Endothelial cell of umbilical vein (primary cell): ENCODE measurements around the gene CNTN2. TPM values are rescaled to one million over a fixed set of nuclear protein-coding genes. Genes with fewer than 3 reads are reported as not detected.

Source experiments
- BruUV-seq: library from RNA; stranded (reverse); fragments of 400-500 nt; replicated peaks from 2 replicates; lab custom pipeline; 2021; lab: Mats Ljungman, UMichigan
- CTCF ChIA-PET: fragments of 300-600, 350-600 bp; sonication (Branson Sonifier 250); formaldehyde crosslinking; loops from one replicate; lab custom pipeline; 2021; ENCODE audit warnings: antibody characterized with exemption, inconsistent platforms; lab: Charles Lee
- POLR2A ChIA-PET: fragments of 300-600, 350-600 bp; sonication (Branson Sonifier 250); formaldehyde crosslinking; loops from one replicate; lab custom pipeline; 2021; ENCODE audit warnings: antibody characterized with exemption, inconsistent platforms; lab: Charles Lee
- DNase-seq: peaks from one replicate; pipeline ENCODE4 v3.0.0-alpha.2; 2011; ENCODE audit warnings: low read depth, low spot score
- FAIRE-seq: peaks from 2 replicates; lab custom pipeline; 2011; peaks lifted over from hg19 to GRCh38; lab: Jason Lieb, UNC
- H2AFZ ChIP-seq: 2 replicates; pipeline ENCODE4 v1.6.0; 2012; ENCODE audit warnings: low read depth, low read length, control low read depth, inconsistent platforms
- H3K27ac ChIP-seq: 2 replicates; pipeline ENCODE4 v1.5.1; 2011; ENCODE audit warnings: low read depth, mild to moderate bottlenecking, control low read depth, low read length, moderate library complexity; ENCODE audit not compliant: insufficient read depth
- H3K27me3 ChIP-seq, 2 experiments: 2 replicates each; pipeline versions ENCODE4 v1.6.0 to v1.6.1; 2011; ENCODE audit warnings: low read length in 2 of 2, mixed read lengths in 1 of 2; ENCODE audit not compliant: control insufficient read depth in 2 of 2, insufficient read depth in 2 of 2
- H3K36me3 ChIP-seq, 2 experiments: 2 replicates in 1 of 2; 3 replicates in 1 of 2; pipeline ENCODE4 v1.5.1; 2011; ENCODE audit warnings: low read length in 2 of 2, mild to moderate bottlenecking in 1 of 2, moderate library complexity in 1 of 2; ENCODE audit not compliant: control insufficient read depth in 2 of 2, insufficient read depth in 2 of 2; ENCODE audit errors: extremely low read depth in 1 of 2
- H3K4me1 ChIP-seq: 3 replicates; pipeline ENCODE4 v1.5.1; 2011; ENCODE audit warnings: mild to moderate bottlenecking, low read length; ENCODE audit not compliant: control insufficient read depth, insufficient read depth; ENCODE audit errors: extremely low read depth
- H3K4me2 ChIP-seq: 2 replicates; pipeline ENCODE4 v1.6.1; 2011; ENCODE audit warnings: low read length, control low read depth, mixed read lengths; ENCODE audit not compliant: insufficient read depth
- H3K4me3 ChIP-seq, 3 experiments: fragments of 200-600 bp in 1 of 3; sonication (generic), shearing (Covaris generic) in 1 of 3; replicated peaks in 1 of 3; 2 replicates each; pipeline ENCODE4 v1.5.1; 2011 to 2016; ENCODE audit warnings: control low read depth in 3 of 3, low read length in 3 of 3, mild to moderate bottlenecking in 2 of 3, inconsistent platforms in 1 of 3, low read depth in 1 of 3, moderate library complexity in 1 of 3; ENCODE audit not compliant: insufficient read depth in 1 of 3
- H3K79me2 ChIP-seq: 2 replicates; pipeline ENCODE4 v1.6.0; 2012; ENCODE audit warnings: low read length, inconsistent platforms; ENCODE audit not compliant: control insufficient read depth, insufficient read depth
- H3K9ac ChIP-seq: replicated peaks from 2 replicates; pipeline ENCODE3; 2011; ENCODE audit warnings: low read length, control low read depth; ENCODE audit not compliant: insufficient read depth; ENCODE audit errors: extremely low read depth
- H3K9me1 ChIP-seq: replicated peaks from 3 replicates; pipeline ENCODE4 v1.6.0; 2011; ENCODE audit warnings: mild to moderate bottlenecking, low read length; ENCODE audit not compliant: control insufficient read depth, insufficient read depth; ENCODE audit errors: extremely low read depth
- H3K9me3 ChIP-seq: replicated peaks from 2 replicates; pipeline ENCODE4 v1.5.1; 2012; ENCODE audit warnings: low read length, inconsistent platforms; ENCODE audit not compliant: control insufficient read depth, insufficient read depth
- H4K20me1 ChIP-seq: replicated peaks from 2 replicates; pipeline ENCODE3; 2011; ENCODE audit warnings: mild to moderate bottlenecking, low read length; ENCODE audit not compliant: control insufficient read depth, insufficient read depth; ENCODE audit errors: extremely low read depth
- CTCF ChIP-seq, 2 donors: IDR thresholded peaks; 1 replicate in 1 of 2; 2 replicates in 1 of 2; pipeline ENCODE4 v1.5.1; 2011; ENCODE audit warnings: low read length in 2 of 2, mild to moderate bottlenecking in 2 of 2, moderate library complexity in 2 of 2, control low read depth in 1 of 2, inconsistent platforms in 1 of 2, low read depth in 1 of 2; ENCODE audit not compliant: insufficient read depth in 1 of 2; ENCODE audit errors: extremely low read depth in 1 of 2
- EZH2 ChIP-seq: IDR thresholded peaks from 2 replicates; pipeline ENCODE4 v1.6.1; 2012; ENCODE audit warnings: borderline replicate concordance, low read depth, mild to moderate bottlenecking, moderate library complexity, low read length, inconsistent platforms; ENCODE audit not compliant: severe bottlenecking
- MYC ChIP-seq: IDR thresholded peaks from one replicate; pipeline ENCODE4 v1.6.1; 2011; ENCODE audit warnings: mild to moderate bottlenecking, low read depth, low read length
- POLR2A ChIP-seq: IDR thresholded peaks from 2 replicates; pipeline ENCODE4 v1.6.1; 2012; ENCODE audit warnings: low read depth, mild to moderate bottlenecking, control low read depth, low read length
- POLR2AphosphoS5 ChIP-seq: IDR thresholded peaks from 2 replicates; pipeline ENCODE4 v1.6.1; 2012; ENCODE audit warnings: low read depth, mild to moderate bottlenecking, control low read depth, low read length, moderate library complexity; ENCODE audit not compliant: insufficient read depth
- dilution Hi-C: fragments of 300-500 bp; cut with MboI; formaldehyde crosslinking; loops from one replicate; pipeline ENCODE4 v1.15.0; 2019; ENCODE audit warnings: low sequenced_read_pairs; ENCODE audit not compliant: extremely low pct_ligation_motif_present
- intact Hi-C: fragments of 100-400 bp; cut with micrococcal nuclease; formaldehyde crosslinking; loops from one replicate; pipeline ENCODE4 v1.10.0; 2022
- polyA plus RNA-seq, 4 experiments: library from polyadenylated mRNA; depleted of rRNA in 3 of 4; stranded (reverse) in 3 of 4; unstranded in 1 of 4; fragments of >200 nt; gene quantifications; 2 replicates each; pipeline versions ENCODE4 v1.2.1 to v1.2.3, GENCODE V29; 2011 to 2012; ENCODE audit warnings: missing spikeins in 1 of 4
- total RNA-seq: library from RNA; stranded (reverse); gene quantifications from 2 replicates; pipeline ENCODE4 v1.2.3, GENCODE V29; 2021

The CNTN2 gene
- total and polyA plus RNA-seq, 2 donors (not counting 3 experiments of a cell fraction or from before 2014, with no cell fraction given) = not detected

DNA sequence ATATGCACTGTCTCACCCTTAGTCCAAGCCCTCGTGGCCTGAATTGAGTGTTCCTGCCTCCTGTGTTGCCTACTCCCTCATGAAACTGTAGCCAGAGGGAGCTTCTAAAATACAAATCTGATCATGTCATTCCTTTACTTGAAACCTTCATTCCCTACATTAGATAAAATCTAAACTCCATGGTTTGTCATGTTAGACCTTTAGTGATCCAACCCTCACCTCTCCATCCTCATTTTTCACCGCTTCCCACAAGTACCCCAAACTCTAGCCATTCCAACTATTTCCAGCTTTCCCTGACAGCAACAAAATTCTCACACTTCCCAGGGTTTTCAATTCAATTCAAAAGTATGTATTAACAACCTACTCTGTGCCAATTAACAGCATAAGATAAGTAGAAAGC is 18.3 kb upstream of the CNTN2 start:
- POLR2A ChIA-PET = no interaction called here
- no peak overlapping the region for H3K4me2 ChIP-seq
- CTCF ChIA-PET = interaction anchor here (2.3 kb wide), 1 partner anchor 37 kb away, joined by 10 read pairs; no protein-coding TSS in a partner anchor

DNA sequence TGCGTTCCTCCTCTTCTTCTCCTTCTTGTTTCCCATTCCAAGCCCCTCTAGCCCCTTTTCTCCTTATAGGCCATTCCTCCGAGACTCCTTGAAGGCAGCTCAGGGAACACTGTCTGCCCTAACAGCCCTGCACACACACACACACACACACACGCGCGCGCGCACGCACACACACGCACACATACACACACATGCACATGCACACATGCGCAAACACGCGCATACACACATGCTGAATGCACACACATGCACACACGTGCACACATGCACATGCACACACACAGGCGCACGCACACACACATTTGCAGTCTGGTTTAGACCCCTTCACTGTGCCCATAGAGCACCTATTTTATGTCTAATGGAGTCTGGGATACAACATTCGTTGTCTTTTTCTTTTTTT is 17.8 kb upstream of the CNTN2 start:
- no peak for TF ChIP-seq POLR2A
- no peak for TF ChIP-seq EZH2
- no peak for TF ChIP-seq POLR2AphosphoS5
- DNase-seq = no peak
- H3K36me3 ChIP-seq = no peaks in the 10 kb centered on the region
- H3K9me3 ChIP-seq = no peaks in the 10 kb centered on the region
- H3K9ac ChIP-seq = no peak overlapping the region
- no peak overlapping the region for H2AFZ ChIP-seq
- no peaks in the 10 kb centered on the region for H3K9me1 ChIP-seq
- peaks cover 7 to 12% of the 10 kb centered on the region in 2 experiments for H3K27me3 ChIP-seq
- ChIA-PET CTCF (interaction anchor here (1.4 kb wide), 1 partner anchor 37 kb away, joined by 4 read pairs; no protein-coding TSS in a partner anchor), POLR2A (no interaction called here)
- no peaks in the 10 kb centered on the region for H3K79me2 ChIP-seq
- no peak overlapping the region for H3K4me2 ChIP-seq
- FAIRE-seq = no peak
- no peak overlapping the region for H3K4me3 ChIP-seq
- no peaks in the 10 kb centered on the region for H3K4me1 ChIP-seq
- BruUV-seq = no TSS peak
- dilution Hi-C loops = no loop called here
- intact Hi-C loops = no loop called here
- no peak overlapping the region for H3K27ac ChIP-seq
- no peaks in the 10 kb centered on the region for H4K20me1 ChIP-seq

More for the DNA sequence above, 18.3 kb upstream of the CNTN2 start:
- no TSS peak for BruUV-seq
- DNase-seq (no peak), FAIRE-seq (no peak)
- dilution Hi-C loops (no loop called here), intact Hi-C loops (no loop called here)
- H3K4me3 ChIP-seq = no peak overlapping the region
- no peak overlapping the region for H3K9ac ChIP-seq
- no peaks in the 10 kb centered on the region for H3K9me1 ChIP-seq
- no peak for TF ChIP-seq CTCF (IDR thresholded peaks at IDR 0.05; ENCODE audit: extremely low read depth in 1 of 2, insufficient read depth in 1 of 2, low read depth in 1 of 2, low read length in 2 of 2)
- TF ChIP-seq MYC = no peak
- no peak for TF ChIP-seq POLR2AphosphoS5
- no peaks in the 10 kb centered on the region for H4K20me1 ChIP-seq
- H3K9me3 ChIP-seq = no peaks in the 10 kb centered on the region
- no peaks in the 10 kb centered on the region for H3K36me3 ChIP-seq
- H3K79me2 ChIP-seq = no peaks in the 10 kb centered on the region
- no peak overlapping the region for H3K27ac ChIP-seq
- H3K27me3 ChIP-seq = peaks cover 7 to 12% of the 10 kb centered on the region in 2 experiments
- H2AFZ ChIP-seq = no peak overlapping the region
- no peaks in the 10 kb centered on the region for H3K4me1 ChIP-seq
